Thymus (tissue), 14 donors: Measurements from ENCODE around the gene TLR7. TPM values are rescaled to one million over a fixed set of nuclear protein-coding genes. Genes with fewer than 3 reads are reported as not detected.

ENCODE experiments used
- DNase-seq, 9 donors: peaks; one replicate each; pipeline ENCODE4 v3.0.0-alpha.2; 2013; ENCODE audit warnings: low spot score in 9 of 9, low read depth in 6 of 9, missing footprints in 1 of 9
- H3K27ac ChIP-seq, 2 donors: one replicate each; pipeline ENCODE4 v1.5.1; 2013; ENCODE audit warnings: control low read depth in 1 of 2, low read depth in 1 of 2, low read length in 1 of 2, mild to moderate bottlenecking in 1 of 2, moderate library complexity in 1 of 2
- H3K27me3 ChIP-seq, 2 donors: one replicate each; pipeline ENCODE4 v1.5.1; 2013; ENCODE audit warnings: low read length in 1 of 2; ENCODE audit not compliant: control insufficient read depth in 2 of 2, insufficient read depth in 1 of 2
- H3K36me3 ChIP-seq, 2 donors: one replicate each; pipeline ENCODE4 v1.5.1; 2013; ENCODE audit warnings: low read length in 1 of 2, mild to moderate bottlenecking in 1 of 2, moderate library complexity in 1 of 2; ENCODE audit not compliant: control insufficient read depth in 2 of 2, insufficient read depth in 2 of 2
- H3K4me1 ChIP-seq, 2 donors: one replicate each; pipeline ENCODE4 v1.5.1; 2013; ENCODE audit warnings: low read length in 2 of 2; ENCODE audit not compliant: control insufficient read depth in 2 of 2, insufficient read depth in 2 of 2
- H3K4me3 ChIP-seq, 2 donors: one replicate each; pipeline ENCODE4 v1.5.1; 2013; ENCODE audit warnings: low read length in 2 of 2, control low read depth in 1 of 2, mild to moderate bottlenecking in 1 of 2
- H3K9me3 ChIP-seq, 2 donors: one replicate each; pipeline ENCODE4 v1.5.1; 2013; ENCODE audit warnings: low read length in 1 of 2, mild to moderate bottlenecking in 1 of 2; ENCODE audit not compliant: control insufficient read depth in 2 of 2, insufficient read depth in 1 of 2
- WGBS: extraction: QIAGEN DNeasy Blood & Tissue Kit; methylation state at CpG from one replicate; pipeline ENCODE4 v1.1.7; 2013; 5-methylcytosine and 5-hydroxymethylcytosine counted together
- long read RNA-seq, 10 donors: transcript quantifications; one replicate each; lab custom pipeline, GENCODE V29; 2026
- polyA plus RNA-seq: library from polyadenylated mRNA; stranded (reverse); fragments of 200-250 nt; gene quantifications from one replicate; pipeline ENCODE4 v1.2.3, GENCODE V29; 2013
- total RNA-seq: library from RNA; stranded (reverse); fragments of 120-200 nt; gene quantifications from one replicate; pipeline ENCODE4 v1.2.4, GENCODE V29; 2013
- donor health status: healthy.

TLR7 gene
- total RNA-seq (2.2 TPM), polyA plus RNA-seq (0.62 TPM)
- long read RNA-seq, donor 1 = 0 reads
- long read RNA-seq, donor 2, full-length matches to known transcripts = 1 of 1 reads
- long read RNA-seq, donor 2, partial matches to known transcripts = 0 of 1 reads
- long read RNA-seq, donor 2, other reads (novel, unspliced or antisense) = 0 of 1 reads
- long read RNA-seq, donor 3, full-length matches to known transcripts = 1 of 1 reads
- long read RNA-seq, donor 3, partial matches to known transcripts = 0 of 1 reads
- long read RNA-seq, donor 3, other reads (novel, unspliced or antisense) = 0 of 1 reads
- long read RNA-seq, donor 4 = 0 reads
- long read RNA-seq, donor 5, full-length matches to known transcripts = 1 of 1 reads
- long read RNA-seq, donor 5, partial matches to known transcripts = 0 of 1 reads
- long read RNA-seq, donor 5, other reads (novel, unspliced or antisense) = 0 of 1 reads
- long read RNA-seq, donor 6, full-length matches to known transcripts = 1 of 1 reads
- long read RNA-seq, donor 6, partial matches to known transcripts = 0 of 1 reads
- long read RNA-seq, donor 6, other reads (novel, unspliced or antisense) = 0 of 1 reads
- long read RNA-seq, donor 7 = 0 reads
- long read RNA-seq, donor 8 = 0 reads
- long read RNA-seq, donor 9, full-length matches to known transcripts = 1 of 1 reads
- long read RNA-seq, donor 9, partial matches to known transcripts = 0 of 1 reads
- long read RNA-seq, donor 9, other reads (novel, unspliced or antisense) = 0 of 1 reads
- long read RNA-seq, donor 10 = 0 reads

DNA sequence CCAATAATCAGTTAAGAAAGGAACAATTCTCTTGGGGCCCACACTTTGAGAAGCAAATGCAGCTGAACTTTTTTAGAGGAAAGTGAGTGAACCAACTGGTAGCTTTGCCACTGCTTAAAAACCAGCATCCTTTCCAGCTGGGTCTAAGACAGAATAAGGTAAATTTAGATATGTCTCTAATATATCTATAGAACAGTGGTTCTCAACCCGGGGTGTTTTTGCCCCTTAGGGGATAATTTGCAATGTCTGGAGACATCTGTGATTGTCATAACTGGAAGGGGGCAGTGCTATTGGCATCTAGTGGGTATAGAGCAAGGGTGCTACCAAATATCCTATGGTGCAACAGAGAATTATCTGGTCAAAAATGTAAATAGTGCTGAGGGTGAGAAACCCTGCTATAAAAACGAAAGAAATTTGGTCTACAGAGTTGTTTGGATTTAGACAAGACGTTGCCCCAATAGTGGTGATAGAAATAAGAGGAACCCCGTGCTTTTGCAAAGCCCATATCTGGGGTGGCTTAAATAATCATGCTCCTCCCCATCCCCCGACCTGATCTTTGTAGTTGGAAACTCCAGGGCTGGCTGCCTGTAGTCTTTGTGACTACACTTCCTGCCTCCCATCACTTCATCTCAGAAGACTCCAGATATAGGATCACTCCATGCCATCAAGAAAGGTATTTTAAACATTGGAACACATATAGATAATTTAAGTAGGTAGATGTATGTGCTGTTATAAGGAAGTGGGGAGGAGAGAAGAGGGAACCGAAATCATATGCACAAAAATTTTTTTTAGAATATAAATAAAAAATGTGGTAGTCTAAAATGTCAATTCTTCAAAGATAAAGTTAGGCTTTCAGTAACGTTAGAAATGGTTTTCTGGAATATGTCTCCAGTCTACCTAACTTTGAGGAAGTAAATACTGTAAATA lies at the start of gene TLR7:
Gene TLR7 (plus strand): TSS at position 622 of the 927 bp plus-strand sequence. CDS start 507 bp downstream, outside the sequence.
- peaks cover 2 to 6% of the 10 kb centered on the region in 2 donors for H3K4me1 ChIP-seq
- WGBS = 64% methylated on average over 7 of the region's 7 CpGs
- H3K36me3 ChIP-seq = no peaks in the 10 kb centered on the region
- peak within 1 kb of the TSS in 1 of 2 donors; percentile 14 for H3K27ac ChIP-seq
- H3K27me3 ChIP-seq = no peaks in the 10 kb centered on the region
- peaks cover 0 to 10% of the 10 kb centered on the region in 2 donors for H3K9me3 ChIP-seq
- DNase-seq = peak in 1 of 9 donors; percentile 40
- H3K4me3 ChIP-seq = no peak within 1 kb of the TSS

DNA sequence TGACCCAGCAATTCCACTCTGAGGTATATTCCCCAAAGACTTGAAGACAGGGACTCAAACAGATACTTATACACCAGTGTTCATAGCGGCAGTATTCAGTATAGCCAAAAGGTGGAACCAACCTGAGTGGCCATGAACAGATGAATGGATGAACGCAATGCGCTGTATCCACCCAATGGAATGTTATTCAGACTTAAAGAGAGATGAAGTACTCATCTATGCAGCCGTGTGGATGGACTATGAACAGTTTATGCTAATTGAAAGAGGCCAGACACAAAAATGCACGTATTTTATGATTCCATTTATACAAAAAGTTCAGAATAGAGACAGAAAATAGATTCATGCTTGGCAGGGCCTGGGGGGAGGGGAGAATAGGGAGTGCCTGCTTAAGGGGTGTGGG lies 49.3 kb upstream of the TLR7 start:
- H3K36me3 ChIP-seq = peaks cover 22 to 38% of the 10 kb centered on the region in 2 donors
- H3K9me3 ChIP-seq = no peaks in the 10 kb centered on the region
- no peak for DNase-seq
- WGBS = 77% methylated on average over 5 of the region's 5 CpGs
- peaks cover 0 to 4% of the 10 kb centered on the region in 2 donors for H3K4me1 ChIP-seq
- no peak overlapping the region for H3K27ac ChIP-seq
- no peaks in the 10 kb centered on the region for H3K27me3 ChIP-seq
- no peak overlapping the region for H3K4me3 ChIP-seq

DNA sequence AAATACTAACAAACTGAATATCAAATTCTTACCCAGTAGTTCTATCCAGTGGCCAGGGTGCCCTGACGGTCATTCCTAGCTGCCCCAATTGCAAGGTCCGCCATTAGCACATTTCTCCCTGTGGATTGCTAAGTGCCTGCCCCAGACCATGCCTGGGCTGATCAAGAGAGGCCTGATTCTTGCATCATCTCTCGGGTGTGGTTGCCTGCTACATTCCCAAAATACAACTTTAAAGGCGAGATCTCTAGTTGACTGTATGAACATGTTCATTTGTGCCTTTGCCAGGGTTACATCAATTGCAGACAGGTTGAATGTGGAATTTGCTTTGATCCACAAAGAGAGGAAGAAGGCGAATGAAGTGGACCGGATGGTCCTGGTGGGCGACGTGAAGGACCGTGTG lies 47.6 kb upstream of the TLR7 start:
- WGBS = 96% methylated on average over 9 of the region's 9 CpGs
- DNase-seq = no peak
- Histone ChIP-seq H3K4me3 (no peak overlapping the region), H3K9me3 (no peaks in the 10 kb centered on the region), H3K27me3 (no peaks in the 10 kb centered on the region), H3K27ac (no peak overlapping the region), H3K4me1 (peaks cover 0 to 4% of the 10 kb centered on the region in 2 donors), H3K36me3 (peaks cover 22 to 39% of the 10 kb centered on the region in 2 donors)

DNA sequence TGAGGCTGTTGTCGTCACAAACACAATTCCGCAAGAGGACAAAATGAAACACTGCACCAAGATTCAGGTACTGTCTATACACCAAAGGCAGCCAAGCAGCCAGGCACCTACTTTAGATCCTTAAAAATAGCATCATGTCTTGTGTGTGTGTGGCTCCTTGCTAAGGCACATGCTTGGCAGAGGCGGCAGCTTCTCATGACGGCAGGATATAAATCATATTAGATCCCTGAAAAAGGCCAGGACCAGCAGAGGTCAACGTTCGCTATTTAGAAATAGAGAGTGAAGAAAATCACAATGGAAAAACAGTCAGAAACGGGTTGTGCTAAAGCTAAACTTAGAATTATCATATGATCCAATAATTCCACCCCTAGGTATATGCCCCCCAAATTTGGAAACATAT lies 46.1 kb upstream of the TLR7 start:
- H3K27ac ChIP-seq = no peak overlapping the region
- H3K36me3 ChIP-seq = peaks cover 30 to 46% of the 10 kb centered on the region in 2 donors
- H3K4me3 ChIP-seq = no peak overlapping the region
- H3K9me3 ChIP-seq = no peaks in the 10 kb centered on the region
- WGBS = 97% methylated on average over 7 of the region's 7 CpGs
- H3K4me1 ChIP-seq = no peaks in the 10 kb centered on the region
- no peaks in the 10 kb centered on the region for H3K27me3 ChIP-seq
- no peak for DNase-seq

DNA sequence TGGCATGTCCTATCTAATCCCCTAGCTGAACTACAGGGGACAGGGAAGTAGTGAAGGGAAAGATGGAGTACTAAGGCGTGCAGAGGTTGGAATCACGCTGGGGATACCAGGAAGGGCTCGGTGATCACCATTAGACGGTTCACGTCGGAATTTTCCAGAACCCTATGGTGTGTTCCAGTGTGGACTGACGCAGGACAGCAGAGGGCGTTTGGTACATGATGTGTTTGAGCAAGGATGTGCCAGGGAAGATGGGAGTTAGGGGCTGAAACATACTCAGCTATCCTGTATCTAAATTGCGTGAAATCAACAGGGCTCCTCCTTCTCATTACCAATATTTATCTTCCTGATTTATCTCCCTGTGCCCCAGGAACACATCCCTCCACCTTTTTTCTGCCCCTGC lies 41.9 kb upstream of the TLR7 start:
- DNase-seq = no peak
- no peak overlapping the region for H3K4me3 ChIP-seq
- H3K9me3 ChIP-seq = no peaks in the 10 kb centered on the region
- no peak overlapping the region for H3K27ac ChIP-seq
- 86% methylated on average over 9 of the region's 9 CpGs for WGBS
- H3K36me3 ChIP-seq = peaks cover 23 to 29% of the 10 kb centered on the region in 2 donors
- no peaks in the 10 kb centered on the region for H3K27me3 ChIP-seq
- H3K4me1 ChIP-seq = no peaks in the 10 kb centered on the region

DNA sequence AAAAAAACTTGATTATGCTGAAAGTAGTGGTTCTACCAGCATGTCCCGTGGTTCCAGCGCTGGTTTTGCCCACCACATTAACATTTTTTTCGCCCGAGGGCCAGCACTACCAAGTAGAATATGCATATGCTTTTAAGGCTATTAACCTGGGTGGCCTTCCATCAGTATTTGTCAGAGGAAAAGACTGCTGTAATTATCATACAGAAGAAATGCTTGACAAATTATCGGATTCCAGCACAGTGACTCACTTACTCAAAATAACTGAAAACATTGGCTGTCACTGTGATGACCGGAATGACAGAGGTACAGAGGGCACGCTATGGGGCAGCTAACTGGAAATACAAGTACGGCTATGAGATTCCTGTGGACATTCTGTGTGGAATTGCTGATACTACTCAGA lies 41.1 kb upstream of the TLR7 start:
- Histone ChIP-seq H3K27me3 (no peaks in the 10 kb centered on the region), H3K4me1 (no peaks in the 10 kb centered on the region), H3K9me3 (no peaks in the 10 kb centered on the region), H3K4me3 (no peak overlapping the region), H3K36me3 (peaks cover 18 to 22% of the 10 kb centered on the region in 2 donors), H3K27ac (no peak overlapping the region)
- over 99% methylated on average over 8 of the region's 8 CpGs for WGBS
- DNase-seq = no peak

DNA sequence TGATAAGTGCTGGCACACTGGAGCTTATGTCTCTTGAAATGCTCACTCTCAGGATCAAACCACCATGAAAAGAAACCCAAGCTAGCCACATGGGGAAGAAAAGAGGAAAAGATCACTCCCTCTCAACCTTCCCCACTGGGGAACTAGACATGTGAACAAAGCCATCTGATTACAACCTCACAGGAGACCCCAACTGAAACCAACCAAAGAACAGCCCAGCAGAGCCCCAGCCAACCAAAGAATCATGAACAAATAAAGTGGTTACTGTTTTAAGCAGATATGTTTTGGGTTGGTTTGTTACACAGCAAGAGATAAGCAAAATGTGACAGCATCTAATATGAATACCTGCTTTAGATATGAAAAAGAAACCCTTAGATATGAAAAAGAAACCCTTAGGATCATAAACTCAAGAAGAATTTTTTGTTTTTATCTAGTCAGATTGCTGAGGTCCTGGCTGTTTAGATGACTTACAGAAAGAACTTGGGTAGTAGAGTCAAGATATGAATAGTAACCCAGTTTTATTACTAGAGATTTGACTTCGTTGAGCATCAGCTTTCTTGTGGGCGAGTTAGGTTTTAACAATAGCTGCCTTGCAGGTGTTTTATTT lies 23.7 kb upstream of the TLR7 start:
- H3K4me3 ChIP-seq = no peak overlapping the region
- H3K27ac ChIP-seq = peak overlapping the region in 1 of 2 donors; percentile 38

DNA sequence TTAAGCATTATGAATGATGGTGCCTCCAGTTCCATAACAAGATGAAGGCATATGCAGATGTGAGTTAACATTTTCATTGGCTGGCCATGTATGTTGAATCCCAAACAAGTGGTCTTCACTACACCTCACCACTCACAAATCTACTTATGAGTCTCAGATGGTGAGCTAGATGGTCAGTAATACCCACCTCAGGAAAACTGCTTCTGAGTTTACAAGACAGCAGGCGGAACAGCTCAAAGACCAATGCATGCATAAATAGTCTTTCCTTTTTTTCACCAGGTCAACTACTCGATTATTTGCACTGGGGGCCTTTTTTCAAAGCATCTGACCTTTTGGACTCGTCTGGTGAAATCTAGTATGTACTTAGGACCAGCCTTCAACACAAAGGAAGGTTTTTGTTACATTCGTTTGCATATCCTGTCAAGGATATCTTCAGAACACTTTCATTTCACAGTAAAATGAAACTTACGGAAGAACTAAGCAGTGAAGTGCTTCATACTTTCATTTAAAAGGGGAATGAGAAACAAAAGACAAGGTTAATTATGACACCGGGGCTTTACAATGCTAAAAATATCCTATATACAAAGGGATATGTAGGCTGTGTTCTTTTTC lies 23.1 kb upstream of the TLR7 start:
- WGBS = 50% methylated on average over 6 of the region's 6 CpGs

More for the DNA sequence above, 23.7 kb upstream of the TLR7 start:
- peak in 1 of 9 donors; percentile 21 for DNase-seq
- Histone ChIP-seq H3K9me3 (no peaks in the 10 kb centered on the region), H3K36me3 (no peaks in the 10 kb centered on the region), H3K27me3 (no peaks in the 10 kb centered on the region), H3K4me1 (peaks cover 4 to 9% of the 10 kb centered on the region in 2 donors)
- WGBS = 31% methylated on average over 2 of the region's 2 CpGs

More for the DNA sequence above, 23.1 kb upstream of the TLR7 start:
- DNase-seq = peak in 1 of 9 donors; percentile 33
- Histone ChIP-seq H3K27me3 (no peaks in the 10 kb centered on the region), H3K27ac (peak overlapping the region; percentile 38 to 83), H3K9me3 (no peaks in the 10 kb centered on the region), H3K4me1 (peaks cover 4 to 9% of the 10 kb centered on the region in 2 donors), H3K36me3 (no peaks in the 10 kb centered on the region), H3K4me3 (no peak overlapping the region)
